KMS-11 (cell line): ENCODE data around the gene FBXW8.
"Not testable (repeated sequence)": the region's sequence is repeated elsewhere in the genome, so short reads cannot be mapped to it uniquely, and the experiment has no call there.

Source experiments
- H2AFZ ChIP-seq: fragments of 200-600 bp; sonication (generic); 2 replicates; pipeline ENCODE4 v1.6.1; 2016; ENCODE audit warnings: antibody characterized with exemption, mixed run types, low read depth
- H3K27ac ChIP-seq: fragments of 200-600 bp; sonication (generic); 2 replicates; pipeline ENCODE4 v1.6.1; 2016; ENCODE audit warnings: mild to moderate bottlenecking, mixed run types
- H3K27me3 ChIP-seq: fragments of 200-600 bp; sonication (generic); 2 replicates; pipeline ENCODE4 v1.6.1; 2017; ENCODE audit warnings: mild to moderate bottlenecking, low read depth, mixed run types, moderate library complexity; ENCODE audit not compliant: insufficient read depth
- H3K36me3 ChIP-seq: fragments of 200-600 bp; sonication (generic); 2 replicates; pipeline ENCODE4 v1.6.1; 2017; ENCODE audit warnings: mild to moderate bottlenecking, mixed run types; ENCODE audit not compliant: insufficient read depth
- H3K4me1 ChIP-seq: fragments of 200-600 bp; sonication (generic); 2 replicates; pipeline ENCODE4 v1.6.1; 2016; ENCODE audit warnings: mild to moderate bottlenecking, low read depth, mixed run types; ENCODE audit not compliant: poor library complexity, severe bottlenecking
- H3K4me2 ChIP-seq: fragments of 200-600 bp; sonication (generic); 2 replicates; pipeline ENCODE4 v1.7.0; 2016; ENCODE audit warnings: mild to moderate bottlenecking, mixed run types
- H3K4me3 ChIP-seq: fragments of 200-600 bp; sonication (generic); IDR thresholded peaks from 2 replicates; pipeline ENCODE4 v1.6.1; 2017; ENCODE audit warnings: low read depth, low read length, mixed read lengths; ENCODE audit not compliant: insufficient read depth
- H3K79me2 ChIP-seq: fragments of 200-600 bp; sonication (generic); 2 replicates; pipeline ENCODE4 v1.6.1; 2016; ENCODE audit warnings: low read depth, mixed run types; ENCODE audit not compliant: insufficient read depth
- H3K9ac ChIP-seq: fragments of 200-600 bp; sonication (generic); 2 replicates; pipeline ENCODE4 v1.6.1; 2016; ENCODE audit warnings: mild to moderate bottlenecking, mixed run types
- H4K20me1 ChIP-seq: fragments of 200-600 bp; sonication (generic); 2 replicates; pipeline ENCODE4 v1.6.1; 2016; ENCODE audit warnings: mild to moderate bottlenecking, mixed run types; ENCODE audit not compliant: insufficient read depth
- TF ChIP-seq, protein P1 (sequence below): fragments of 200-600 bp; sonication (generic); conservative IDR thresholded peaks from 2 replicates; pipeline ENCODE4 v1.6.1; 2017; ENCODE audit warnings: low read depth, mild to moderate bottlenecking, antibody characterized with exemption, low read length, moderate library complexity, mixed read lengths

FBXW8 gene

GRCh38 chr12:117053597-117054201 lies 142.9 kb downstream of the FBXW8 start:
- H4K20me1 ChIP-seq: no peaks in the 10 kb centered on the region
- H3K4me3 ChIP-seq: no peak overlapping the region
- H3K79me2 ChIP-seq: no peaks in the 10 kb centered on the region
- no peaks in the 10 kb centered on the region for H3K27me3 ChIP-seq
- no peaks in the 10 kb centered on the region for H3K36me3 ChIP-seq
- no peak overlapping the region for H3K27ac ChIP-seq
- TF ChIP-seq, protein P1, sequence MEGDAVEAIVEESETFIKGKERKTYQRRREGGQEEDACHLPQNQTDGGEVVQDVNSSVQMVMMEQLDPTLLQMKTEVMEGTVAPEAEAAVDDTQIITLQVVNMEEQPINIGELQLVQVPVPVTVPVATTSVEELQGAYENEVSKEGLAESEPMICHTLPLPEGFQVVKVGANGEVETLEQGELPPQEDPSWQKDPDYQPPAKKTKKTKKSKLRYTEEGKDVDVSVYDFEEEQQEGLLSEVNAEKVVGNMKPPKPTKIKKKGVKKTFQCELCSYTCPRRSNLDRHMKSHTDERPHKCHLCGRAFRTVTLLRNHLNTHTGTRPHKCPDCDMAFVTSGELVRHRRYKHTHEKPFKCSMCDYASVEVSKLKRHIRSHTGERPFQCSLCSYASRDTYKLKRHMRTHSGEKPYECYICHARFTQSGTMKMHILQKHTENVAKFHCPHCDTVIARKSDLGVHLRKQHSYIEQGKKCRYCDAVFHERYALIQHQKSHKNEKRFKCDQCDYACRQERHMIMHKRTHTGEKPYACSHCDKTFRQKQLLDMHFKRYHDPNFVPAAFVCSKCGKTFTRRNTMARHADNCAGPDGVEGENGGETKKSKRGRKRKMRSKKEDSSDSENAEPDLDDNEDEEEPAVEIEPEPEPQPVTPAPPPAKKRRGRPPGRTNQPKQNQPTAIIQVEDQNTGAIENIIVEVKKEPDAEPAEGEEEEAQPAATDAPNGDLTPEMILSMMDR: no peak
- no peak overlapping the region for H3K4me2 ChIP-seq
- H2AFZ ChIP-seq: no peak overlapping the region
- no peaks in the 10 kb centered on the region for H3K4me1 ChIP-seq
- H3K9ac ChIP-seq: no peak overlapping the region

GRCh38 chr12:117054279-117054678 lies 143.5 kb downstream of the FBXW8 start:
- no peaks in the 10 kb centered on the region for H3K79me2 ChIP-seq
- H3K36me3 ChIP-seq: no peaks in the 10 kb centered on the region
- TF ChIP-seq, protein P1: no peak
- H3K27ac ChIP-seq: no peak overlapping the region
- H3K27me3 ChIP-seq: no peaks in the 10 kb centered on the region
- H4K20me1 ChIP-seq: no peaks in the 10 kb centered on the region
- H3K4me2 ChIP-seq: no peak overlapping the region
- no peak overlapping the region for H3K9ac ChIP-seq
- H2AFZ ChIP-seq: no peak overlapping the region
- no peak overlapping the region for H3K4me3 ChIP-seq
- no peaks in the 10 kb centered on the region for H3K4me1 ChIP-seq

- H3K4me3 ChIP-seq, H3K27me3 ChIP-seq, H3K27ac ChIP-seq, H3K79me2 ChIP-seq, H3K4me1 ChIP-seq, H3K4me2 ChIP-seq, H3K36me3 ChIP-seq, H4K20me1 ChIP-seq, H3K9ac ChIP-seq, H2AFZ ChIP-seq: not testable (repeated sequence)
Measured at GRCh38 chr12:117057626-117058025, 146.9 kb downstream of the FBXW8 start.

DNA sequence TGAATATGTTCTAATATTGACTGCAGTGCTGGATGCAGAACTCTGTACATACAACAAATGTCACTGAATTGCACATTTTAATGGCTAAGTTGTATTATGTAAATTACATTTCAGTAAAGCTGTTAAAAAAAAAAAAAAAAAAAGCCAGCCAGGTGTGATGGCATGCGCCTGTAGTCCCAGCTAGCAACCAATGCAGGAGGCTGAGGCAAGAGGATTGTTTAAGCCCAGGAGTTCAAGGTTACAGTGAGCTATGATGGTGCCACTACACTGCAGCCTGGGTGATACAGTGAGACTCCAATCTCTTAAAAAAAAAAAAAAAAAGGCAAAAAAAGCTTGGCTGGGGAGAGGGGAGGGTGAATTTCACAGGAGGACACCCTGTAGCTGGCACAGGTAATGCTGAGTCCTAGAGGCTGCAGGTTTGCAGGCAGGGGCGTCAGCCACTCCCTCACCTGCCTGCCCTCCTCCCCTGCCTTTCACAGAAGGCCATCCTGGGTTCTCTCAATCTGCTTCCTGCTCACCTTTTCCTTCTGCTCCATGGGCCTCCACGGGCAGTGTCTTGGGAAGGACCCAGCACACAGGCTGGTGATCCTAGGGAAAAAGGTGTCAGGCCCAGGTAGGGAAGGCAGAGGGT lies 147.8 kb downstream of the FBXW8 start:
- H3K79me2 ChIP-seq: no peaks in the 10 kb centered on the region
- H3K4me3 ChIP-seq: no peak overlapping the region
- TF ChIP-seq, protein P1: no peak
- no peak overlapping the region for H3K9ac ChIP-seq
- no peak overlapping the region for H3K4me2 ChIP-seq
- H3K27ac ChIP-seq: no peak overlapping the region
- H3K4me1 ChIP-seq: no peaks in the 10 kb centered on the region
- no peaks in the 10 kb centered on the region for H3K36me3 ChIP-seq
- H4K20me1 ChIP-seq: no peaks in the 10 kb centered on the region
- no peak overlapping the region for H2AFZ ChIP-seq
- no peaks in the 10 kb centered on the region for H3K27me3 ChIP-seq

DNA sequence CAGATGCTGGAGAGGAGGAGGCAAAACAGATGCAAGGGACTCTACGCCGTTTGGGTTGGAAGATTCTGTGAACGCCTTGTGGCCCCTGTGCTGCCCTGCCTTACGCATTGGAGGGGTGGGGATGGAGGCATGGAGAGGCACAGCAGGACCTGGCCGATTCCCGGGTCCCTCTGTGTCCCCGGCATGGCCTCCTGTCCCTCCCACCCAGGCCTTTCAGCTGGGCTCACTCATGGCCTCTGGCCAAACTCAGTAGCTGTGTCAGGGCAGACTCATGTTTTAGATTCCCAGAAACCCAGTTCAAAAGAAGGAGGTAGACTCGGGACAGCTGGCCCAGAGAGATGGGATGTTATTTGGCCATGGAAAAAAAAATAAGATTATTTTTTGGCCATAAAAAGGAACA lies 148.4 kb downstream of the FBXW8 start:
- Histone ChIP-seq H4K20me1 (no peaks in the 10 kb centered on the region), H3K27me3 (no peaks in the 10 kb centered on the region), H2AFZ (no peak overlapping the region), H3K27ac (no peak overlapping the region), H3K36me3 (no peaks in the 10 kb centered on the region), H3K4me1 (no peaks in the 10 kb centered on the region), H3K9ac (no peak overlapping the region), H3K79me2 (no peaks in the 10 kb centered on the region), H3K4me3 (no peak overlapping the region), H3K4me2 (no peak overlapping the region)
- TF ChIP-seq, protein P1: no peak
